GM18907 (cell line): Measurements from ENCODE around the gene CFAP221.

Source experiments
- ATAC-seq: cut with Tn5 transposase; IDR thresholded peaks from one replicate; pipeline ENCODE4 v1.9.1; 2021; ENCODE audit warnings: mild to moderate bottlenecking, moderate library complexity; ENCODE audit not compliant: unreplicated experiment

The CFAP221 gene

DNA sequence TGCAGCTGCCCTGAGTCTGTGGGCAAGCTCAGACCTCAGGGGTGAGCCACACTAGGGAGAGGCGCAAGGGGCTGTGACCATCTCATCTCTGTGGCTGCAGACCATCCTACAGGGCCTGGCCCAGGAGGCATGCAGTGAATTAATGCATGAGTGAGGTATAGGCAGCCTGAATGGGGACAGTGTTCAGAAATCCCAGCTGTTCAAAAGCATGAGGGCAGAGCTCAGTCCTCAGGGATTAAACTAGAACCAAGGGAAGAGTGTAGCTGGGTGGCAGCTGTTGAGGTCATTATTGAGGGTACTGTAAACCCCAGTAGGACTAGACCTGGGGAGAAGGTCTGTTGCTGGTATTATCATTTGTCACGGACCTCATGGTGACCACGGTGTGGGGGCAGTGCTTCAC lies 151.8 kb downstream of the CFAP221 start:
- ATAC-seq = no peak

DNA sequence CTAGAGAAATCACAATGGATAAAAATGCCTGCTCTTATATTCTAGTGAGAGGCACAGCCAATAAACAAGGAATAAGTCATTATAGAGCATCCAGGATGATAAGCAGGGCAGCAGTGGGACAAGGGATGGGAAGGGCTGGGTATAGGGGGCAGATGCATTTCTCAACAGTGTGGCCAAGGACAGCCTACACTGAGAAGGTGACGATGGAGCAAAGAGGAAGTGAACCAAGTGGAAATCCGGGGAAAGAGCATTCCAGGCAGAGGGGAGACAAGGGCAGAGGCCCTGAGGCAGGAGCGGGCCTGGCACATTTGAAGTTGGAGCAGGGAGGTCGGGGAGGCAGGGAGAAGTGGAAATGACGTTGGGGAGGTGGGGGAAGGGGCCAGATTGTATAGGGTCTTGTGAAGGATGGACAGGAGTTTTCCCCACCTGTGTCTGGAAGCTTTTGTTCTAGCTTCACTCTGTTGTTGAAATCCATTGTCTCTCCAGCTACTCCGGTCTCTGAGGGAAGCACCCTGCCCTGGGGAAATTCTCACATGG lies 152.3 kb downstream of the CFAP221 start:
- no peak for ATAC-seq

- ATAC-seq = peak; percentile 86
These were observed 153.2 kb downstream of the CFAP221 start for GRCh38 chr2:119697290-119698020.

DNA sequence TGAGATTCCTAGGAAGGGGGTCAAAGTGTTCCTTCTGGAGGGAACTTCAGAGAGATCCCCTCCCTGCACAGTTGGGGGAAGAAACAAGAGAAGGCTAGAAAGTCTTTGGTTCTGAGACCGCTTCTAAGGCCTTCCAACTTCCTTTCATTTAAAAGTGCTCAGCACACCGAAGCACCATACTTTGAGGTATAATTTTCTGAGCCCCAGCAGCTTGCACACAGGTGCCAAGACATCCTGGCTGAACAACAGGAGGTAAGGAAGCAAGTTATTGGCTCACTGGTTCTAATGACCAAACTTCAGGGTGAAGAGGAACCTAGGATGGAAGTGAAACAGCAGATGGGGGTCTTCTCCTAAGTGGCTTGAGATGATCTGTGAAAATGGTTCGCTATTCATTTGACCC lies 154.0 kb downstream of the CFAP221 start:
- ATAC-seq = no peak

DNA sequence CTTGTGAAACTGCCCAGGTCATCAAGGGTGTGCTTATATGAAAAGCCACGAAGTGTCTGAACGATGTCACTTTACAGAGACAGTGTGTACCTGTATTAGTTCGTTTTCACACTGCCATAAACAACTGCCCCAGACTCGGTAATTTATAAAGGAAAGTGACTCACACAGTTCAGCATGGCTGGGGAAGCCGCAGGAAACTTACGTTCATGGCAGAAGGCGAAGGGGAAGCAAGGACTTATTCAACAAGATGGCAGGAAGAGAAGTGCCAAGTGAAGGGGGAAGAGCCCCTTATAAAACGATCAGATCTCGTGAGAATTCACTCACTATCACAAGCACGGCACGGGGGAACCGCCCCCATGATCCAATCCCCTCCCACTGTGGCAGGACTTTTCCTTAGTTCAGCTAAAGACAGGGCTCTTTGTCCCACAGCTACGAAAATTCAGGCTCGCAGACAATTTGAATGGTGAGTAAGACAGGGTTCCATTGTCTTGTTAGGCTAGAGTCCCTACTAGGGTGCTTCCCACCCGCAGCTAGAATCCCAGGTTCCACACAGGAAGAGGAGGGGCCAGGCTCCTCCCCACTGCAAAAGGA lies 154.9 kb downstream of the CFAP221 start:
- no peak for ATAC-seq

GRCh38 chr2:119700866-119701265 lies 156.6 kb downstream of the CFAP221 start:
- ATAC-seq = no peak

- ATAC-seq = no peak
These were observed 157.1 kb downstream of the CFAP221 start for GRCh38 chr2:119701352-119701751.

- no peak for ATAC-seq
These were observed 158.1 kb downstream of the CFAP221 start for GRCh38 chr2:119702203-119702917.

- peak; percentile 87 for ATAC-seq
These were observed 158.7 kb downstream of the CFAP221 start for GRCh38 chr2:119702918-119703401.

GRCh38 chr2:119703526-119703925 lies 159.3 kb downstream of the CFAP221 start:
- no peak for ATAC-seq

DNA sequence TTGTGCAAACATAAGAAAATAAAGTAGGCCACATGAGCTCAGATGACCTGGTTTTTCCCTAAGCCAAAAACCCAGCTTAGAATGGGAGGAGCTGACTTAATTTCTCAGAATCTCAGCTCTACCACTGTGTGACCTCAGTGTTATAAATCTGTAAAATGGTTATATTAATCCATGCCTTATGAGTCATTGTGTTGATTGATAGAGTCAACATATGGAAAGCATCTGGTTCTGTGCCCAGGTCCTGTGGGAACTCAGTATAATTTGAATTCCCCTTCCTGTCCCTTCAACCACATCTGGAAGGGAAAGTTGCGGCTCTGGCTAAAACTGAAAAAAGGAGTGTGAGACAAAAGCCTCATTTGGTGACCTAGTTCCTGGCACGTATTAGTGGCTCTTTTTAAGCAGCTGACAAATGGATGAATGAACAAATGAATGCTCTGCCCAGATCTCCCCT lies 160.4 kb downstream of the CFAP221 start:
- ATAC-seq = peak; percentile 47

GRCh38 chr2:119706221-119706620 lies 162.0 kb downstream of the CFAP221 start:
- ATAC-seq = no peak
